ENCODE measurements around the gene MCOLN3.

The MCOLN3 gene

DNA sequence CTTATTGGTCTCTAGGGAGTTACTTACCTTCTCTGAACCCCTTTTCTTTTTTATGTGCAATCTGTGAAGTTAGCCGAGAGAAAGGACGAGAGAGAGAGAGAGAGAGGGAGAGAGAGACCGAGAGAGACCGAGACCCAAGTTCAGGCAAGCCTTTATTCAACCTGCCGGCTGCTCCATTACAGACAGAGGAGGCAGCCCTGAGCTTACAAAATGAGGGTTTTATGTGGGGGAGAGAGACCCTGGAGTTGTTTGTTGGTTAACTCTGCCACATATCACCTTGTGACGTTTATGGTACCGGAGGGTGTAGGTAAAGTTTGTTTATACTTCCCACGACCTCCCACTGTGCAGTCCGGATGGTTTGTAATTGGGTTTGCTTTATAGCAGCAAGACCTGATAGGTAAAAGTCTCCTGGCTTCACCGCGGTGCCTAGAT lies 1.5 kb upstream of the MCOLN3 start:
- DNase-seq (ENCODE audit: insufficient read length, low spot score) (no peak), FAIRE-seq (no peak)
- TF ChIP-seq, protein P1, sequence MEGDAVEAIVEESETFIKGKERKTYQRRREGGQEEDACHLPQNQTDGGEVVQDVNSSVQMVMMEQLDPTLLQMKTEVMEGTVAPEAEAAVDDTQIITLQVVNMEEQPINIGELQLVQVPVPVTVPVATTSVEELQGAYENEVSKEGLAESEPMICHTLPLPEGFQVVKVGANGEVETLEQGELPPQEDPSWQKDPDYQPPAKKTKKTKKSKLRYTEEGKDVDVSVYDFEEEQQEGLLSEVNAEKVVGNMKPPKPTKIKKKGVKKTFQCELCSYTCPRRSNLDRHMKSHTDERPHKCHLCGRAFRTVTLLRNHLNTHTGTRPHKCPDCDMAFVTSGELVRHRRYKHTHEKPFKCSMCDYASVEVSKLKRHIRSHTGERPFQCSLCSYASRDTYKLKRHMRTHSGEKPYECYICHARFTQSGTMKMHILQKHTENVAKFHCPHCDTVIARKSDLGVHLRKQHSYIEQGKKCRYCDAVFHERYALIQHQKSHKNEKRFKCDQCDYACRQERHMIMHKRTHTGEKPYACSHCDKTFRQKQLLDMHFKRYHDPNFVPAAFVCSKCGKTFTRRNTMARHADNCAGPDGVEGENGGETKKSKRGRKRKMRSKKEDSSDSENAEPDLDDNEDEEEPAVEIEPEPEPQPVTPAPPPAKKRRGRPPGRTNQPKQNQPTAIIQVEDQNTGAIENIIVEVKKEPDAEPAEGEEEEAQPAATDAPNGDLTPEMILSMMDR (IDR thresholded peaks at IDR 0.05; ENCODE audit: insufficient read depth, missing control alignments) = no peak

DNA sequence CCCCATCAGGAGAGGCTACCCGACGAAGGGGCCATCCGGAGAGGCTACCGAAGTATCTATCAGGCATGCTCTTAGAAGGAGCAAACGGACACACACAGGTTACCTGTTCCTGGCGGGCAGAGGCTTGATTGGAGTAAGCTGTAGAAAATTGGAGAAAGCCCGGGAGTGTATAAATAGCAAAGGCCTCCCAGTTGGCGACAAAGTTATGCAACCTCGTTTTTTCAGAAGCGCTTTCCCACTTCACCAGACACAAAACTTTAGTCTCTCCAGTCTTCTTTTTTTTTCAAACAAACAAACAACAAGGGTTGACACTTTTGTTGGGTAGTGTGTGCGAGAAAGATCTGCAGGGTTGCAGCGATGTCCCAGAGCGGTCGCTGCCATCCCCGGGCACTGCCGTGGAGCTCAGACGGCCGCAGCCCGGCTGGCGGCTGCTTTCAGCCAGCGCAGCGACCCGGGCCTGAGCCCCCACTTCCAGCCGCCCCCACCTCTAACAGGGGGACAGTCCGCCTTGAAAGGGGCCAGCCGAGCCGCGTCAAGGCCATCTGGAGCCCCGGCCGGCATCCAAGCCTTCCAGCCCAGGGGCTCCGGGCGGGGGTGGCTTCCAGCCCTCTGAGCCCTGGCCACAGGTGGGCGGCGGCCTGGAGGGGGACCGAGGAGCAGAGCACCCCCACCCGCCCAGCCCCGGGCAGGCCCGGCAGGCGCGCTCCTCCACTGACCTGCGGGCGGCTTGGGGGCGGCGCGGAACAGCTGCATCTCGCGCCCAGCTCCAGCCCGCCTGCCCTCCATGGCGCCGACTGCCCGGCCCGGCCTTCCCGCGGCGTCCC lies 616 bp downstream of the MCOLN3 start:
- FAIRE-seq (no peak), DNase-seq (ENCODE audit: insufficient read length, low spot score) (no peak)
- TF ChIP-seq, protein P1 (IDR thresholded peaks at IDR 0.05; ENCODE audit: insufficient read depth, missing control alignments) = no peak

DNA sequence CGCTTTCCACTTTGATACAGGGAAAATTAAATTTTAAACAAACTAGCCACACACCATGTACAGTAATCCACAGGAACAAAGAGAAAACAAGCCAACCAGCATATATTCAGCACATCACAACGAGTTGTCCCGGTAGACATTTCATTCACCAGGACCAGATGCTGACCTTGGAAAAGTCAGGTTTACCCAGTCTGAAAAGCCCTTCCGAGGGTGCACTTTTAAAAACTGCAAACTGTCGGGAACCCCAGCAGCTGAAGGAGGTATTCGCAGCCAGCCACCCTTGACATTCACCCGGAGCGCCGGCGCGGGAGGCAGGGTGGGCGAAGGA lies 1.2 kb downstream of the MCOLN3 start:
- no peak for DNase-seq (ENCODE audit: insufficient read length, low spot score)
- TF ChIP-seq, protein P1 (IDR thresholded peaks at IDR 0.05; ENCODE audit: insufficient read depth, missing control alignments) = no peak
- peak; percentile 41 for FAIRE-seq

DNA sequence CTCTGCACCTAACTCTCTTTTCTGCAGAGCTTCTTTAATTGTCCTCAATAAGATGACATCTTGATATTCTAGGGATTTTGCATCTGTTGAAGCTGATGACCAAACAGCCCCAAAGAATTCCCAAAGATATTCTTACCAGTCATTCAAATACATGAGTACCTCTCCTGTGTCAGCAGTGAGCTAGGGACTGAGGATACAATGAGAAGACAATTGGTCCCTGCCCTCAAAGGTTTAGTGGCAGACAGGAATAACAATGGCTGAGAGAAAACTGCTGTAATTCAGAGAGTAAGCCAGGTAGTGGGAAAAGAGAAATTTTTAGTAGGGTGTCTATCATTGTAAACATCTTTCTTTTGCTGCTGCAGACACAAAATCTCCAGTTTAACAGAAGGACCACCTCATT lies 5.9 kb downstream of the MCOLN3 start:
- DNase-seq (ENCODE audit: insufficient read length, low spot score) (no peak), FAIRE-seq (no peak)
- TF ChIP-seq, protein P1 (IDR thresholded peaks at IDR 0.05; ENCODE audit: insufficient read depth, missing control alignments) = no peak

DNA sequence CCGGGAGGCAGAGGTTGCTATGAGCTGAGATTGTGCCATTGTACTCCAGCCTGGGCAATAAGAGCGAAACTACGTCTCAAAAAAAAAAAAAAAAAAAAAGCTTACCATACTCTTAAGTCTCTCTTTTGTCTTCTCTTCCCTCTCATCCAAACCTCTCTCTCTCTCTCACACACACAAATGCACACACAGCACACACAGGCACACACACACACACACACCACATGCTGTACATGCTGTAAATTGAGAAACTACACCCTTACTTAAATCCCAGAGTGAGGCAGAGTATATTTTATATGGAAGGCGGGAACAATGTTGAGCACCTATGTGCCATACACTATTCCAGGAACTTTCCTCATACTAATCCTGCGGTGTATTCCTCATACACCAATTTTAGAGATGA lies 6.5 kb downstream of the MCOLN3 start:
- FAIRE-seq (no peak), DNase-seq (ENCODE audit: insufficient read length, low spot score) (no peak)
- TF ChIP-seq, protein P1 (IDR thresholded peaks at IDR 0.05; ENCODE audit: insufficient read depth, missing control alignments) = no peak

DNA sequence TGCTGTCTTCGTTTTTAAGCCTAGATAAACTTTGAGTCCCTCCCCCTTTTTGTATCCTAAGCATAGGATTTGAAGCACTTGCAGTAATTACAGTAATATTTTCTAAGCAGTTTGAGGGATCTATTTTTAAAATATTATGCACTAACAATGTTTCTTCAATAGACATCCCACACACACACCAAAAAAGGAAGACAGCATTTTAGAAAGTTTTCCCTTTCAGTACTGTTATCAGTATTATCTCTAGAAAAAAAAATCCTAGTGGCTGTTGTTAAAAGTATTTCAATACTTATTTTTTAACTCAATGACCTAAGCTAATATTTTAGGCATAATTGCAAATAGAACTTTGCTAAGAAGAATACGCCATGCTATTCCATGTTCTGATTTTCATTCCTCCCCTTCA lies 15.1 kb downstream of the MCOLN3 start:
- TF ChIP-seq, protein P1 (IDR thresholded peaks at IDR 0.05; ENCODE audit: insufficient read depth, missing control alignments) = no peak
- FAIRE-seq = no peak

DNA sequence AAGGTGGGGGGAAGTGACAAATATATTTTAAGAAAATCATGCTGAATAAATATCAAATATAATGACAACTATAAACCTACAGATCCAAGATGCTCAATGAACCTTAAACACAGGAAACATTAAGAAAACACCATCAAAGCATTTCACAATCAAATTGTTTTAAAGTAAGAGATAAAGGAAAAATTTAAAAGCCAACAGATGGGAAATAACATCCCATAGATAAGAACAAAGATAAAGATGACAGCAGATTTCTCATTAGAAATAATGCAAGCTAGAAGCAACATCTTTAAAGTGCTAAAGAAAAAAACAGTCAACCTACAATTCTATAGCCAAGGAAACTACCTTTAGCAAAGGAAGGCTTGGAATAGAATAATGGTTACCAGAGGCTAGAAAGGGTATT lies 17.8 kb downstream of the MCOLN3 start:
- TF ChIP-seq, protein P1 (IDR thresholded peaks at IDR 0.05; ENCODE audit: insufficient read depth, missing control alignments) = no peak
- FAIRE-seq (peak; percentile 38), DNase-seq (ENCODE audit: insufficient read length, low spot score) (no peak)

More for the DNA sequence above, 15.1 kb downstream of the MCOLN3 start:
- no peak for DNase-seq (ENCODE audit: insufficient read length, low spot score)

Measured in D721Med (cell line).